ENCODE data around the gene EEF2.
"Not testable (repeated sequence)": the region's sequence is repeated elsewhere in the genome, so short reads cannot be mapped to it uniquely, and the experiment has no call there.

DNA sequence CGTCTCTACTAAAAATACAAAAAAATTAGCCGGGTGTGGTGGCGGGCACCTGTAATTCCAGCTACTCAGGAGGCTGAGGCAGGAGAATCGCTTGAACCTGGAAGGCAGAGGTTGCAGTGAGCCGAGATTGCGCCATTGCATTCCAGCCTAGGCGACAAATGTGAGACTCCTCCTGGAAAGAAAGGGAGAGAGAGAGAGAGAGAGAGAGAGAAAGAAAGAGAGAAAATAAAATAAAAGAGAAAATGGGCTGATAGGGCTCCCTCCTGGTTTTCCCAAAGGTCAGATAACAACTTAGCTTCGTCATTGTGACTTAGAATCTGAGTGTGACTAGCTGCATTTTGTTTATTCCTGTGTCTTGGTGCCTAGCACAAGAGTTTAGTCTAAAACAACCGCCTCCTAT is 20.2 kb upstream of the EEF2 start:
- TF ChIP-seq, protein P1, sequence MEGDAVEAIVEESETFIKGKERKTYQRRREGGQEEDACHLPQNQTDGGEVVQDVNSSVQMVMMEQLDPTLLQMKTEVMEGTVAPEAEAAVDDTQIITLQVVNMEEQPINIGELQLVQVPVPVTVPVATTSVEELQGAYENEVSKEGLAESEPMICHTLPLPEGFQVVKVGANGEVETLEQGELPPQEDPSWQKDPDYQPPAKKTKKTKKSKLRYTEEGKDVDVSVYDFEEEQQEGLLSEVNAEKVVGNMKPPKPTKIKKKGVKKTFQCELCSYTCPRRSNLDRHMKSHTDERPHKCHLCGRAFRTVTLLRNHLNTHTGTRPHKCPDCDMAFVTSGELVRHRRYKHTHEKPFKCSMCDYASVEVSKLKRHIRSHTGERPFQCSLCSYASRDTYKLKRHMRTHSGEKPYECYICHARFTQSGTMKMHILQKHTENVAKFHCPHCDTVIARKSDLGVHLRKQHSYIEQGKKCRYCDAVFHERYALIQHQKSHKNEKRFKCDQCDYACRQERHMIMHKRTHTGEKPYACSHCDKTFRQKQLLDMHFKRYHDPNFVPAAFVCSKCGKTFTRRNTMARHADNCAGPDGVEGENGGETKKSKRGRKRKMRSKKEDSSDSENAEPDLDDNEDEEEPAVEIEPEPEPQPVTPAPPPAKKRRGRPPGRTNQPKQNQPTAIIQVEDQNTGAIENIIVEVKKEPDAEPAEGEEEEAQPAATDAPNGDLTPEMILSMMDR (conservative IDR thresholded peaks at IDR 0.05; ENCODE audit: low read depth, low read length) = not testable (repeated sequence)
- TF ChIP-seq EZH2 (IDR thresholded peaks at IDR 0.05; ENCODE audit: borderline replicate concordance, low read depth, low read length, poor library complexity, severe bottlenecking) = not testable (repeated sequence)

Measured in A673 (cell line).